T47D (cell line): Measurements from ENCODE around the gene ROBO1.

Experiments
- DNase-seq, 2 experiments: peaks; one replicate each; pipeline versions ENCODE4 v3.0.0 to v3.0.0-alpha.2; 2011 to 2012; ENCODE audit warnings: low read depth in 1 of 2, low spot score in 1 of 2
- JUND ChIP-seq: IDR thresholded peaks from 2 replicates; pipeline ENCODE4 v1.6.1; 2012; ENCODE audit warnings: low read depth
- in situ Hi-C: cut with HindIII; loops from 2 replicates; pipeline ENCODE4 v1.10.0; 2016; ENCODE audit warnings: low sequenced_read_pairs, low pct_unique_long_range_greater_than_20kb

Gene ROBO1

DNA sequence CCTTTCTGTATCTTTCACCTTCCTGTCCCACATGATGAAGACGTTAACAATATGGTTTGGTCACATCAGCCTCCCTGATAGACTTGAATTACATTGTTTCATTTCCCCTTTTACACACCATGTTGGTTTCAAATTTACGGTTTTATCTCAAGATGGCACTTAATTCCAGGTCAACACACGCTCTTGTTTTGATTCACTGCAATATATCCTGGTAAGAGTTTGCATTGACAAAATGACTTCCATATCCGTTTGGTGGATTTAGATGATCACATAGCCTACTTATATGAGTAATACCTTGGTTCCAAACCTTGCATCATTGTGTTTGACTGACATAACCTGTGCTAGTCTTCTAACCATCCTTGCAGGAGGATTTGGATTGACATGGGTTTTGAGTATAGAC lies 499.4 kb downstream of the ROBO1 start:
- no peak for DNase-seq
- TF ChIP-seq JUND, result no peak
- in situ Hi-C loops, result no loop called here

- DNase-seq, result no peak
- in situ Hi-C loops, result no loop called here
- no peak for TF ChIP-seq JUND
These were observed 502.9 kb downstream of the ROBO1 start for GRCh38 chr3:79264892-79265291.

- in situ Hi-C loops, result no loop called here
- no peak for TF ChIP-seq JUND
These were observed 504.4 kb downstream of the ROBO1 start for GRCh38 chr3:79263423-79263822.

GRCh38 chr3:79258479-79258878 lies 509.3 kb downstream of the ROBO1 start:
- in situ Hi-C loops, result no loop called here
- no peak for DNase-seq
- TF ChIP-seq JUND, result no peak

More at GRCh38 chr3:79263423-79263822, 504.4 kb downstream of the ROBO1 start:
- no peak for DNase-seq

DNA sequence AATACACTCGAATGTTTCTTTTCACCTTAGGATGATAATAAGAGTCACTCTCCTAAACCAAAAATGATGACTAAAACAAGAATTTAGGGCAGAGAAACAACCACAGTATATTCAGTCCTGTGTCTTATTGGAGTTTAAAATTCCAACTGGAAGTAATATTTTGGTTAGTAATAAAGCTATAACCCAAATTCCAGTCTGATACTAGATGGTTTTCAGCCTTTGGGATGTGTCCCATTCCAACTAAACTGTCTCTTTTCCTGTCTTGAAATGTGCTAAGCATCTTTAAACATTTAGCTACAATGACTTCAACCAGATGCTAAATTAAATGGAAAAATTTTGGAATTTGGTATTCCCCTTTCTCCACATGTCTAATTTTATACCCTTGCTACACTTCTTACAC lies 510.0 kb downstream of the ROBO1 start:
- in situ Hi-C loops, result no loop called here
- DNase-seq, result no peak
- TF ChIP-seq JUND, result no peak

DNA sequence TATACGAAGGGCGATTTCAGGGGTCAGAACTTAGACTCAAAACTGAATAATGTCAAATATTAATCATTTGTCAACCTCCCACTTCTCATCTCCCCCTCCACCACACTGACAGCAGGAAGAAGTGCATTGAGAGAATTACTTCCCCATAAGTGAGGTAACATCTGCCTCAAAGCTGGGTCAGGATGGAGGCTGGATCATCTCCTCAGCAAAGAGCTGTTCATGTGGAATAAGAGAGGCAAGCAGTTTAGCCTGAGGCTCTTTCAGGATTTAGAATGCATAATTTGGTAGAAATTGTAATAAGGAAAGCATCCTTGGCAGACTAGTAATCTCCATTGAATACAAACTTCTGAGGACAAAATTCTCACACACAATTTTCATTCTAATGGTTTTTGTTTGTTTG lies 512.1 kb downstream of the ROBO1 start:
- in situ Hi-C loops, result no loop called here
- no peak for DNase-seq
- TF ChIP-seq JUND, result no peak

DNA sequence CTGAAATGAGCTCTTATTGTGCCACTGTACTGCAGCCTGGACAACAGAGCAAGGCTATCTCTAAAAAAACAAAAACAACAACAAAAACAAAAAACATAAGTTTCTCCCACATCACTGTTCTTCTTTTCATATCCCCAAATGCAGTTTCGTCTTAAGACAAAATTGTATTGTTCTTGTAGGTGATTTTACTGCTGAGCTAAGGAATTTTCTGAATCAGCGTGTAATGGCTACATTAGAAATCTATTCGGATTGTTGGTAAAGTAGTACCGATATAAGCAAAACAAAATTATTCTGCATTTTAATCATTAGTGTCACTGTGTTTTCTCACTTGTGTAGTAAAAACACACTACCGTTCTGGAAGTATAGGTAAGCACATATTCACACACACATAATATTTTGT lies 512.5 kb downstream of the ROBO1 start:
- DNase-seq, result no peak
- no peak for TF ChIP-seq JUND
- in situ Hi-C loops, result no loop called here

GRCh38 chr3:79253704-79254103 lies 514.1 kb downstream of the ROBO1 start:
- no peak for DNase-seq
- TF ChIP-seq JUND, result no peak
- in situ Hi-C loops, result no loop called here

DNA sequence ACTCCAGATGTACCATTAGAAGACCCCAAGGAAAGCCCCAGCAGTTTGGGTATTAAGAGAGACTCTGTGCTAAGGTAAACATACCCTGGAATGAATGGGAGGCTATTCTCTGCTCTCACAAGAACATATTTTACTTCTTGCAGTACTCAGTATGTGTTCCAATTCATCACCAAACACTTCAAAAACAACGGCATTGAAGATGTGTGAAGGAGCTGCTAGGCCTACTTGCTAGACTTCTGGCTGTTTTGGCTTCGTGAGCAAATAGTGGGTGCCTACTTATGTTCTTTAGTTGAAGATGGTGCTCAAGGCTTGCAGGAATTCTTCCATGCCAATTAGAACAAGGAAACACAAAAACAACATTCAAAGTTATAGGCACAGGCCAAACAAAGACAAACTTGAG lies 514.5 kb downstream of the ROBO1 start:
- no peak for TF ChIP-seq JUND
- DNase-seq, result no peak
- in situ Hi-C loops, result no loop called here

- in situ Hi-C loops, result no loop called here
These were observed 517.1 kb downstream of the ROBO1 start for GRCh38 chr3:79250746-79251145.

DNA sequence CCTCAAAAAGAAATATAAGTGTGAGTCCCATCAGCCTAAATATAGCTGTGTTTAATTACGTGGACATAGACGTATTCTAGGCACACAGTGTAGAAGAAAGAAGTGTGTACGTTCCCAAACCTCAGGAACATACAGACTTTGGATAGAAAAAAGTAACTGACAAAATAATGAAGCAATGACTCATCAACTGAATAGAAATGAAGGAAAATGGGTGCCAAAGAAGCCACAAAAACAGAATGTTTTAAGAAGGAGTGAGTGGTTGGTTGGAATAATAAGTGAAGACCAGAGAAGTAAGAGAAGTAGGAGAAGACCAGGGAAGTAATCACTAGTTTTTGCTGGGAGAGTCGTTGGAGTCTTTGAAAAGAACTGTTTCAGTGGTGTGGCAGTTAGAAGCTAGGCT lies 518.1 kb downstream of the ROBO1 start:
- TF ChIP-seq JUND, result no peak
- in situ Hi-C loops, result no loop called here
- no peak for DNase-seq

More at GRCh38 chr3:79250746-79251145, 517.1 kb downstream of the ROBO1 start:
- TF ChIP-seq JUND, result no peak
- no peak for DNase-seq

DNA sequence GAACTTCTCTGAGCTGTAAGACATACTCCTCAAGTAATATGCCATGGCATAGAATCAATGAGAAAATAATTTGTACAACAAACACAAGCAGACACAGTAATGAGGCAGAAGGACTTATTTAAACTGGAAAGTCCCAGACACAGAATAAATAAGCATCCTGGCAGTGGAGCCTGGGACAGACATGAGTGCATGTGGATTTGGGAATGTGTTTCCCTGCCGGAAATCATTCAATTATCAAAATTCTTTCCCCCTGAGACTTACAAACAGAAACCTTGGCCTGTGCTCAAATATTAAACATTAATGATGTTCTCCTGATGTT lies 520.1 kb downstream of the ROBO1 start:
- no peak for TF ChIP-seq JUND
- in situ Hi-C loops, result no loop called here
- DNase-seq, result no peak

- DNase-seq, result no peak
- TF ChIP-seq JUND, result no peak
- in situ Hi-C loops, result no loop called here
These were observed 520.7 kb downstream of the ROBO1 start for GRCh38 chr3:79246875-79247724.
